Cardiac muscle cell (in vitro differentiated cells and primary cell): Measurements from ENCODE around the gene ZIK1. TPM values are rescaled to one million over a fixed set of nuclear protein-coding genes. Genes with fewer than 3 reads are reported as not detected.

Experiments
- DNase-seq, 2 donors: peaks; one replicate each; pipeline versions ENCODE4 v3.0.0 to v3.0.0-alpha.2; 2010 to 2017; ENCODE audit warnings: low read depth in 1 of 2, low spot score in 1 of 2
- H3K27ac ChIP-seq: fragments of 200-600 bp; sonication (generic); 2 replicates; pipeline ENCODE4 v1.5.1; 2016
- H3K27me3 ChIP-seq: fragments of 200-600 bp; sonication (generic); 2 replicates; pipeline ENCODE4 v1.6.0; 2016; ENCODE audit warnings: control low read depth
- H3K36me3 ChIP-seq: fragments of 200-600 bp; sonication (generic); 2 replicates; pipeline ENCODE4 v1.5.1; 2016; ENCODE audit warnings: control low read depth
- H3K4me1 ChIP-seq: fragments of 200-600 bp; sonication (generic); 2 replicates; pipeline ENCODE4 v1.8.1; 2017; ENCODE audit warnings: low read depth, mild to moderate bottlenecking, mixed run types
- H3K4me3 ChIP-seq: fragments of 200-600 bp; sonication (generic); 2 replicates; pipeline ENCODE4 v1.5.1; 2016; ENCODE audit warnings: mild to moderate bottlenecking
- H3K9me3 ChIP-seq: fragments of 200-600 bp; sonication (generic); 2 replicates; pipeline ENCODE4 v1.5.1; 2017; ENCODE audit warnings: low read depth, mild to moderate bottlenecking, control low read depth
- polyA plus RNA-seq: library from polyadenylated mRNA; unstranded; fragments of >200 nt; fragmentation: Nextera tagmentation; extraction: Ambion mirVana; gene quantifications from 2 replicates; pipeline ENCODE4 v1.2.1, GENCODE V29; 2016
- total RNA-seq: library from RNA; depleted of rRNA; stranded (reverse); fragments of >200 nt; gene quantifications from 2 replicates; pipeline ENCODE4 v1.2.3, GENCODE V29; 2016
- TF ChIP-seq, protein P1 (sequence below): IDR thresholded peaks from 2 replicates; pipeline ENCODE4 v1.5.1; 2012; ENCODE audit warnings: low read depth, mild to moderate bottlenecking, low read length

The ZIK1 gene
- total and polyA plus RNA-seq, 2 experiments from 2014 or later: 13.9 to 18.2 TPM

DNA sequence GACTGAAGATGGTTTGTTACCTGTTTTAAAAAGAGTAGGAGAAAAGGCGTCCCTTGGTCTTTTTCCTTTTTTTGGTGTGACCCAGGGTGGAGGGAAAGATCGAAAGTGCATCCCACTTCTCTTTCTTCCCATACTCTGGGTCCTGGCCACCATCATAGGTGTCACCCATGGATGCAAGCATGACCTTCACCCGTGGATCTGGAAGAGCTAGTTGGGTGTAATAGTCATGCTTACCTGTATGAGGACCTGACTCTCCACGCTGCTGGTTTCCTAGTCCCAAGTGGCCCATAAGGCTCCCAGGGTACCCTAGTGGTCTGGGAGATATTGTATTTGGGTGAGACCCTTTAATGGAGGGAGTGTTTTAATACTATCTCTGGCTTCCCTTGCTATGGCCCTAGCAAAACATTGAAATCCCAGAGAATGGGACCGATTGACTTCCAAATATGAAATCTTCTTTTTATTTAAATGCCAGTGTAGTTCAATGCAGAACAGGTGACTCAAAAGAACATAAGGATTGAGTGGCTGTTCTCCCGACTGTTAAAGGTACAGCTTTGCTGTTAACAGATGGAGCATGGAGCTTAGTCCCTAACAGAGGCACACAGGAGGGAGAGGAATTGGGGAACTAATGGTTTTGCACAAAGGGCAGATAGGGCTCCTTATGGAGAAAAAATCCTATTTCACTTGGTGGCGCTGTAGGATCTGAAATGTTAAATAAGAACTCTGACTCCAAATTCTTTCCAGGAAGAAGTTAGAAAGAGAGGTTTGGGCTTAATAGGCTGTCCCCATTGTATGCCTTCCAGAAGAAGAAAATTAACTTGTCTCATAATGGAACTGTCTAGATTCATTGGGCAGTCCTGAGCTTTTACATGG lies 17.3 kb upstream of the ZIK1 start:
- no peaks in the 10 kb centered on the region for H3K9me3 ChIP-seq
- H3K27me3 ChIP-seq: no peaks in the 10 kb centered on the region
- TF ChIP-seq, protein P1, sequence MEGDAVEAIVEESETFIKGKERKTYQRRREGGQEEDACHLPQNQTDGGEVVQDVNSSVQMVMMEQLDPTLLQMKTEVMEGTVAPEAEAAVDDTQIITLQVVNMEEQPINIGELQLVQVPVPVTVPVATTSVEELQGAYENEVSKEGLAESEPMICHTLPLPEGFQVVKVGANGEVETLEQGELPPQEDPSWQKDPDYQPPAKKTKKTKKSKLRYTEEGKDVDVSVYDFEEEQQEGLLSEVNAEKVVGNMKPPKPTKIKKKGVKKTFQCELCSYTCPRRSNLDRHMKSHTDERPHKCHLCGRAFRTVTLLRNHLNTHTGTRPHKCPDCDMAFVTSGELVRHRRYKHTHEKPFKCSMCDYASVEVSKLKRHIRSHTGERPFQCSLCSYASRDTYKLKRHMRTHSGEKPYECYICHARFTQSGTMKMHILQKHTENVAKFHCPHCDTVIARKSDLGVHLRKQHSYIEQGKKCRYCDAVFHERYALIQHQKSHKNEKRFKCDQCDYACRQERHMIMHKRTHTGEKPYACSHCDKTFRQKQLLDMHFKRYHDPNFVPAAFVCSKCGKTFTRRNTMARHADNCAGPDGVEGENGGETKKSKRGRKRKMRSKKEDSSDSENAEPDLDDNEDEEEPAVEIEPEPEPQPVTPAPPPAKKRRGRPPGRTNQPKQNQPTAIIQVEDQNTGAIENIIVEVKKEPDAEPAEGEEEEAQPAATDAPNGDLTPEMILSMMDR: no peak
- peak; percentile 25 to 53 for DNase-seq
- no peaks in the 10 kb centered on the region for H3K36me3 ChIP-seq
- H3K4me1 ChIP-seq: no peaks in the 10 kb centered on the region
- no peak overlapping the region for H3K27ac ChIP-seq
- H3K4me3 ChIP-seq: no peak overlapping the region

DNA sequence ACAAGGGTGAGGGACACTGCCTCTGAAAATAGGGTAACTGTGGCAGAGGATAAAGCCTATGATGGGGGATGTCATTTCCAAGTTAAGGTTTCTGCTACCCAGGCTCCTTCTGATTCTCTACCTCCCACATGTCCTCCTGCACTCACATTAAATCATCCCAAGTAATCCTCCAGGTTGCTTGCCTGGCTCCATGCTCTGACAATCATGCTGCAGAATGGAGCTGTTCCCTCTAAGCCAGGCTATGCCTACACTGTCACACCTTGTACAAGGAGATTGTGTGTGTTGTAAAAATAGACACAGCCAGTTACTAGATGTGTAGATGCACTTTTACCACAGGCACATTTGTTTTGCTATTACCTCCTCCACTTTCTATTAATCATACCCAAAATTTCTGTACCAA lies 13.2 kb upstream of the ZIK1 start:
- TF ChIP-seq, protein P1: no peak
- Histone ChIP-seq H3K4me3 (no peak overlapping the region), H3K9me3 (no peaks in the 10 kb centered on the region)

DNA sequence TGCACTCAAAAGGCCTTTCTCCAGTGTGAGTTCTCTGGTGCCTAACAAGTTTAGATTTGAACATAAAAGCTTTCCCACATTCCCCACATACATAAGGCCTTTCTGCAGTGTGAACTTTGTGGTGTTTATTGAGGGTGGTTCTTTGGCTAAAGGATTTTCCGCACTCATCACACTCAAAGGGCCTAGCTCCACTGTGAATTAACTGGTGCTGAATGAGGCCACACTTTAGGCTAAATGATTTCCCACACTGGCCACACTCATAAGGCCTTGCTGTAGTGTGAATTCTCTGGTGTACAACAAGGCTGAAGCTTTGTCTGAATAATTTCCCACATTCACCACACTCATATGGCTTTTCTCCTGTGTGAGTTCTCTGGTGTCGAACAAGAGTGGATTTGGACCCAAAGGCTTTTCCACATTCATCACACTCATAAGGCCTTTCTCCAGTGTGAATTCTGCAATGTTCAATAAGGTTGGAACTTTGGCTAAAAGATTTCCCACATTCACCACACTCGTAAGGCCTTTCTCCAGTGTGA lies 11.5 kb upstream of the ZIK1 start:
- H3K27me3 ChIP-seq: no peaks in the 10 kb centered on the region
- H3K4me1 ChIP-seq: peaks cover 2% of the 10 kb centered on the region
- TF ChIP-seq, protein P1: no peak
- no peak overlapping the region for H3K4me3 ChIP-seq
- DNase-seq: no peak
- H3K36me3 ChIP-seq: peaks cover 25% of the 10 kb centered on the region
- H3K27ac ChIP-seq: no peak overlapping the region
- no peaks in the 10 kb centered on the region for H3K9me3 ChIP-seq

More for the DNA sequence above, 13.2 kb upstream of the ZIK1 start:
- Histone ChIP-seq H3K27me3 (no peaks in the 10 kb centered on the region), H3K4me1 (no peaks in the 10 kb centered on the region), H3K27ac (no peak overlapping the region), H3K36me3 (peaks cover 25% of the 10 kb centered on the region)
- no peak for DNase-seq

DNA sequence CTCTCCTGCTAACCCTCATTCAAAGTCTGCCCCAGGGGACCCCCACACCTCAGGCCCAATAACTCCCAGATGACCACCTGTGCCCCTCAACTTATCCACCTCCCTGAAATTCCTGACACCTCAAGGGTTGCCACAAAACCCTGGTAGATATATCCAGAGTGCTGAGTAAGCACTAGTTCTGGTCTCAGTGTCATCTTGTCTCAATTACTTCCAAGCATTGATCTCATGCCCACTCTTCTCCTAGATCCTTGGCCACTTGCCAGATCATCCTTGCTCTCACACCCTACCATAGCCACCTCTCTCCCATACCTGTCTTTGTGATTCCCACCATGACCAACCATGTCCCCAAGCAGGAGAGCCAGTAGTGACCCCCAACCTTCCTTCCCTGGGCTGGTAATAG lies 7.3 kb upstream of the ZIK1 start:
- DNase-seq: no peak
- Histone ChIP-seq H3K9me3 (no peaks in the 10 kb centered on the region), H3K36me3 (peaks cover 25% of the 10 kb centered on the region), H3K4me1 (peaks cover 8% of the 10 kb centered on the region), H3K27ac (no peak overlapping the region), H3K4me3 (no peak overlapping the region), H3K27me3 (no peaks in the 10 kb centered on the region)
- TF ChIP-seq, protein P1: no peak

DNA sequence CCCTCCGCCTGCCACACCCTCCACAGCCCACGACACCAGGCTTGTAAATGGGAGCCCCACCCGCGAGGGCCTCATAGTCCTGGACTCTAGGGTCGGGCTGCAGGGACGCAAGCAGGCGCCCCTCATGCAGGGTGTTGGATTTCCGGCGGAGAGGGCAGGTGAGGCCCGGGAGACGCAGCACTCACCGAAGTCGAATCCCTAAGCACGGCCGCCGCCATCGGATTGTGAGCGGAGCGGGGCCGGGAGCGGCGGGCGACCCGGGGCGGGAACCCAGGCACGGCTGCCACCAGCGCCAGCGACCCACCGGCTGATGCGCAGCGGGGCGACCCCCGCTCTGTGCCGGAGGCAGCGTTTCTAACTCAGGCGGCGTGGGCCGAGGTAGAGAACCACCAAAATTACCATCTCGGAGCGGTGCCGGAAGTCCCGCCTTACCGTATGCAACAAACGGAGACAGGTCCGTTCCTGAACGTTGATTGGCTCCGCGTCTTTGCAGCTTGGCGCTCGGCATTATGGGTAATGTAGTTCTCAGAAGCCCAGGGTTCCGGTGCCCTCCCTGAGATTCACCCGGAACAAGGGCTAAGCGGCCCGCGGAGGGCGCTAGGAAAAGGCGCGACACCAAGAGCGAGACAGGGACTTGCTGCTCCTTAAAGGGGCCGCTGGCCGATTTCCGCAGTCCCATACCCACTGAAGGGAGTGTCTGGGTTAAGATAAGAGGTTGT lies 5.3 kb upstream of the ZIK1 start, which contains the start of gene ZNF416:
Gene ZNF416 (minus strand): TSS at position 425 of the 719 bp plus-strand sequence. CDS start 207 bp downstream, at position 218.
- Histone ChIP-seq H3K9me3 (no peaks in the 10 kb centered on the region), H3K36me3 (peaks cover 12% of the 10 kb centered on the region), H3K27me3 (no peaks in the 10 kb centered on the region)

More for the DNA sequence above, 5.3 kb upstream of the ZIK1 start, which contains the start of gene ZNF416:
- TF ChIP-seq, protein P1: peak; percentile 29
- Histone ChIP-seq H3K4me3 (peak within 1 kb of the TSS; percentile 81), H3K27ac (peak within 1 kb of the TSS; percentile 68), H3K4me1 (peaks cover 8% of the 10 kb centered on the region)
- DNase-seq: peak; percentile 99
